Neural cell (in vitro differentiated cells): ENCODE measurements around the gene RBM27.
"Not testable (repeated sequence)": the region's sequence is repeated elsewhere in the genome, so short reads cannot be mapped to it uniquely, and the experiment has no call there.

ENCODE experiments used
- CTCF ChIP-seq: fragments of 450-650 bp; IDR thresholded peaks from 2 replicates; pipeline ENCODE4 v1.5.1; 2014; ENCODE audit warnings: antibody characterized with exemption, mild to moderate bottlenecking, moderate library complexity; ENCODE audit not compliant: poor library complexity, severe bottlenecking
- EP300 ChIP-seq: fragments of 450-650 bp; conservative IDR thresholded peaks from 2 replicates; pipeline ENCODE4 v1.6.1; 2014; ENCODE audit warnings: antibody characterized with exemption, mild to moderate bottlenecking, moderate library complexity; ENCODE audit not compliant: poor library complexity, severe bottlenecking
- EZH2 ChIP-seq: fragments of 200-600, 300-800 bp; shearing (Covaris generic), sonication (generic); IDR thresholded peaks from 2 replicates; pipeline ENCODE4 v1.6.1; 2014; ENCODE audit warnings: antibody characterized with exemption, low read length, borderline replicate concordance, mild to moderate bottlenecking; ENCODE audit not compliant: insufficient read depth, poor library complexity, severe bottlenecking
- MXI1 ChIP-seq: fragments of 450-650 bp; conservative IDR thresholded peaks from 2 replicates; pipeline ENCODE4 v1.6.1; 2014; ENCODE audit warnings: antibody characterized with exemption, mild to moderate bottlenecking; ENCODE audit not compliant: poor library complexity, severe bottlenecking
- POLR2AphosphoS5 ChIP-seq: IDR thresholded peaks from 2 replicates; pipeline ENCODE4 v1.6.1; 2012
- RAD21 ChIP-seq: fragments of 450-650 bp; conservative IDR thresholded peaks from 2 replicates; pipeline ENCODE4 v1.6.1; 2014; ENCODE audit warnings: antibody characterized with exemption, mild to moderate bottlenecking, moderate library complexity

DNA sequence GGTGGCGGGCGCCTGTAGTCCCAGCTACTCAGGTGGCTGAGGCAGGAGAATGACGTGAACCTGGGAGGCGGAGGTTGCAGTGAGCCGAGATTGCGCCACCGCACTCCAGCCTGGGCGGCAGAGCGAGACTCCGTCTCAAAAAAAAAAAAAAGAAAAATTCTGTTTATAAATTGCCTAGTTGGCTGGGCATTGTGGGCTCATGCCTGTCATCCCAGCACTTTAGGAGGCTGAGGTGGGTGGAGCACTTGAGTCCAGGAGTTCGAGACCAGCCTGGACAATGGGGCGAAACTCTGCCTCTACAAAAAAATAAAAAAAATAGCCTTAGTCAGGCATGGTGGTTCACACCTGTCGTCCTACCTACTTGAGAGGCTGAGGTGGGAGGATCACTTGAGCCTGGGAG, 7.4 kb downstream of the RBM27 start:
- not testable (repeated sequence) for TF ChIP-seq EP300, CTCF, EZH2, RAD21, MXI1, POLR2AphosphoS5
